Hematopoietic multipotent progenitor cell treated with erythropoietin and hydrocortisone succinate and interleukin-3 and kit ligand, for 8 days (in vitro differentiated cells): ENCODE data around the gene CRYGD.

Experiments used
- DNase-seq: peaks from one replicate; pipeline ENCODE4 v3.0.0-alpha.2; 2015

Gene CRYGD

GRCh38 chr2:208077276-208077675 is 47.0 kb downstream of the CRYGD start:
- DNase-seq: no peak

GRCh38 chr2:208074610-208075356 is 49.5 kb downstream of the CRYGD start:
- DNase-seq: no peak

GRCh38 chr2:208072250-208072892 is 52.0 kb downstream of the CRYGD start:
- DNase-seq: peak; percentile 81
